ENCODE measurements around the gene LYVE1. TPM values are rescaled to one million over a fixed set of nuclear protein-coding genes. Genes with fewer than 3 reads are reported as not detected.

Gene LYVE1
- polyA plus RNA-seq, 2 of the 4 experiments (the other 2 are of a cell fraction) = 0.04 TPM; not detected in 1

GRCh38 chr11:10584071-10584501, 15.6 kb upstream of the LYVE1 start:
- FAIRE-seq (no peak), DNase-seq (ENCODE audit: low read depth in 1 of 2, low spot score in 1 of 2) (no peak), ATAC-seq (no peak)
- TF ChIP-seq BCL3 (IDR thresholded peaks at IDR 0.05) (no peak), FOSB (CRISPR knock-in tag; IDR thresholded peaks at IDR 0.05) (no peak), CHD2 (IDR thresholded peaks at IDR 0.05; ENCODE audit: low read length, partially characterized antibody) (no peak), GATA3 (IDR thresholded peaks at IDR 0.05; ENCODE audit: borderline replicate concordance) (no peak), POLR2A (IDR thresholded peaks at IDR 0.05; ENCODE audit: low read length) (no peak), HEYL (CRISPR knock-in tag; IDR thresholded peaks at IDR 0.05) (no peak), CHD4 (IDR thresholded peaks at IDR 0.05; ENCODE audit: borderline replicate concordance) (no peak), ZNF302 (CRISPR knock-in tag; IDR thresholded peaks at IDR 0.05) (no peak), ELK1 (IDR thresholded peaks at IDR 0.05; ENCODE audit: low read depth, low read length) (no peak), HOXA7 (CRISPR knock-in tag; IDR thresholded peaks at IDR 0.05) (no peak)
- TF ChIP-seq, protein P1, sequence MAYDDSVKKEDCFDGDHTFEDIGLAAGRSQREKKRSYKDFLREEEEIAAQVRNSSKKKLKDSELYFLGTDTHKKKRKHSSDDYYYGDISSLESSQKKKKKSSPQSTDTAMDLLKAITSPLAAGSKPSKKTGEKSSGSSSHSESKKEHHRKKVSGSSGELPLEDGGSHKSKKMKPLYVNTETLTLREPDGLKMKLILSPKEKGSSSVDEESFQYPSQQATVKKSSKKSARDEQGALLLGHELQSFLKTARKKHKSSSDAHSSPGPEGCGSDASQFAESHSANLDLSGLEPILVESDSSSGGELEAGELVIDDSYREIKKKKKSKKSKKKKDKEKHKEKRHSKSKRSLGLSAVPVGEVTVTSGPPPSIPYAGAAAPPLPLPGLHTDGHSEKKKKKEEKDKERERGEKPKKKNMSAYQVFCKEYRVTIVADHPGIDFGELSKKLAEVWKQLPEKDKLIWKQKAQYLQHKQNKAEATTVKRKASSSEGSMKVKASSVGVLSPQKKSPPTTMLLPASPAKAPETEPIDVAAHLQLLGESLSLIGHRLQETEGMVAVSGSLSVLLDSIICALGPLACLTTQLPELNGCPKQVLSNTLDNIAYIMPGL (CRISPR knock-in tag; IDR thresholded peaks at IDR 0.05; ENCODE audit: borderline replicate concordance) = no peak
- Histone ChIP-seq H3K4me3 (no peak overlapping the region), H3K4me2 (no peak overlapping the region), H3K9me3 (no peaks in the 10 kb centered on the region), H3K4me1 (no peaks in the 10 kb centered on the region), H3K27ac (no peak overlapping the region)
- CTCF ChIA-PET = interaction anchor here (1.4 to 1.8 kb wide), 4 partner anchors 12 to 43 kb away, joined by 3 to 8 read pairs (median 6); partner anchors contain the start of gene RNF141
- 48% methylated on average over 3 of the region's 3 CpGs for WGBS (ENCODE audit: missing lambda C conversion rate)
- POLR2A ChIA-PET = interaction anchor here (1.4 kb wide), 1 partner anchor 43 kb away, joined by 4 read pairs; the partner anchor contains the start of gene RNF141

DNA sequence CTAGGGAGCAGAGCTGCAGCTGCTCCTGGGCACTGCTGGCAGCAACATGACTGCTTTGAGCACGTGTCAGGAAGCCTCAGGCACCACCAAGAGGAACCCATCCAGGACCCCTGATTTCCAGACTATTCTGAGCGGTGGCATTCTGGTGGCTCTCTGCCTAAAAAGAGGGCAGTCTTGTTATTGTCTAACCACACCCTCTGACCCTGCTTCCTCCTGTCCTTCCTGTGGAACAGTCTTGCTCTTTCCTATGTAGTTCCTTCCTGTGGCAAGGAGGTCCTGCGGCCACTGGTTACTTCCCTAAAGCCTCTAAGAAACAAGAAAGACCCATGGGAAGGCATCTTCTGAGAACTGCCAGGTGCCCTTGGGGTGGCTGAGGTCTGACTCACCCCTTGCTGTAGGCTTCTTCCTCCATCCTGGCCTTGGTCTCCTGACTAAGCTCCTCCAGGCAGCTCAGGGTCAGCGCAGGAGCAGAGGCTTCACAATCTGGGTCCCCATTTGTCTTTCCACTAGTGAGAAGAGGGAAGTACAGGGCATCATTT, 13.1 kb upstream of the LYVE1 start:
- ATAC-seq (no peak), FAIRE-seq (no peak), DNase-seq (ENCODE audit: low read depth in 1 of 2, low spot score in 1 of 2) (no peak)
- whole genome bisulfite sequencing (ENCODE audit: missing lambda C conversion rate) = 71% methylated on average over 4 of the region's 4 CpGs
- TF ChIP-seq JUNB (IDR thresholded peaks at IDR 0.05) = no peak
- TF ChIP-seq RCOR1 (IDR thresholded peaks at IDR 0.05; ENCODE audit: low read depth, low read length) = no peak
- no peak for TF ChIP-seq BHLHE40 (IDR thresholded peaks at IDR 0.05; ENCODE audit: low read depth, low read length)
- no peak for TF ChIP-seq KDM5A (IDR thresholded peaks at IDR 0.05)
- TF ChIP-seq MAZ (IDR thresholded peaks at IDR 0.05; ENCODE audit: borderline replicate concordance, low read depth, low read length) = no peak
- TF ChIP-seq HES2 (IDR thresholded peaks at IDR 0.05) = no peak
- TF ChIP-seq REST (IDR thresholded peaks at IDR 0.05) = no peak
- no peak overlapping the region for H3K27ac ChIP-seq
- ChIA-PET POLR2A (no interaction called here), CTCF (no interaction called here)
- no peaks in the 10 kb centered on the region for H3K9me3 ChIP-seq
- H3K4me1 ChIP-seq = no peaks in the 10 kb centered on the region
- no peak overlapping the region for H3K4me3 ChIP-seq
- no peak overlapping the region for H3K4me2 ChIP-seq
